Daoy (cell line): Measurements from ENCODE around the gene SGPP2. TPM values are rescaled to one million over a fixed set of nuclear protein-coding genes. Genes with fewer than 3 reads are reported as not detected.

Experiments
- DNase-seq: peaks from one replicate; pipeline ENCODE4 v3.0.0-alpha.2; 2015; ENCODE audit warnings: low read depth
- total RNA-seq: library from RNA; depleted of rRNA; stranded (reverse); fragments of >200 nt; shearing (Covaris generic); gene quantifications from 2 replicates; pipeline ENCODE4 v1.2.3, GENCODE V29; 2014

Gene SGPP2
- total RNA-seq, 1 experiment from 2014 or later = 0.74 TPM

GRCh38 chr2:222470802-222471468 is 46.6 kb downstream of the SGPP2 start:
- DNase-seq = no peak

GRCh38 chr2:222477962-222478608 is 53.7 kb downstream of the SGPP2 start:
- no peak for DNase-seq

GRCh38 chr2:222479859-222480258 is 55.5 kb downstream of the SGPP2 start:
- peak; percentile 7 for DNase-seq

- no peak for DNase-seq
These were observed 56.2 kb downstream of the SGPP2 start for GRCh38 chr2:222480497-222480896.

DNA sequence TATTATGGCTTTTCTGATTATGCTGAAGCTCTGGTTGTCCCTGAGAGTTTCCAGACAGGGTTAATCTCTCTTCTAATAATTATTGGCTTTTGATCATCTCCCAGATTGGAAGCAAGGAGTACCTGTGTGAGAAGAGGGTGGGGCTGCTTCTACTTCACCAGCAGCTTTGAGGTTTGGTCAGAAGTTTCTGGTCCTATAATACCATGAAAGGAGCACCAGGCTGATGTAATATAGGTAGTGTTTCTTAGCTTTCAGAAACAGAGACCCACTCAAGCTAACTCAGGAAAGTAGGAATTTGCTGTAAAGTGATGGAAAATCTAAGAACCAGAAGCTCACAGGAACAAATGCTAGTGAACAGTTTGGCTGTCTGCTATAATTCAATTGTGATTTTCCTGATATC is 57.6 kb downstream of the SGPP2 start:
- DNase-seq = no peak

GRCh38 chr2:222483513-222484039 is 59.2 kb downstream of the SGPP2 start:
- DNase-seq = no peak

DNA sequence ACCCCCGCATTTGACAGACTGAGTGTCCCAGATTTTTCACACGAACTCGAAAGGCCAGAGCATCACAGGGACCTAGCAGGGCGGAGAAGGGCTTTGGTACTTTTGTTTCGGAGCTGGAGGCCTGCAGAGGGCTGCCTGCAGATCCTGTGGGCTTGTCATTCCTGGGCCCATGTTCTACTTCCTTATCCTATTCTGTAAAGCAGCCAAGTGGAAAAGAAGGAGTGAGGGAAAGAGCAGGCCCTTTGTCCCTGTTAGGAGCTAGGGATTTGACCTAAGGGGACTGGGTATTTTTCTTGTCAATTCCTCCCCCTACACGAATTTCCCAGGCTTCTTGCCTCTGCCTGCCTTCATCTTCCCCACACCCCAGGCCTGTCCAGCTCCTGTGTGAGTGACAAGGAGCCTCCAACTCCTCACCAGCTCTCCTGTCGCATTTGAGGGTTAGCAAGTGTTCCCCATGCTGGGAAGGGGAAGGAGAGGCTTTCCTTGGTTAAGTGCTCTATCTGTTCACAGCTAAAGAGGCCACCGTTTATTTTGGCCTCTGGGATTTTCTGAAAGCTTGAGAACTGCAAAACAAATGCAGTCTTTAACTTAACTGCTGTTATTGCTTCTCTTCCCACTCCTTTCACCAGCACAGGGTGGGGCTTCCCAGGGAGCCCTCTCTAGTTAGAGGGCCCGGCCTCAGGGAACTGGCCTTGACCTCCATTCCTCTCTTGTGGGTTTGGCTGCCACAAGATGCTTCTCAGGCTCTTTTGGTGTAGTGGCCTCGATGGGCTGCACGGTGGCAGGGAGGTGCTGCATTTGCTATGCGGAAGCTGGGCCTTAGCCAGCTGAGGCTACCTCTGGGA is 61.2 kb downstream of the SGPP2 start:
- no peak for DNase-seq

DNA sequence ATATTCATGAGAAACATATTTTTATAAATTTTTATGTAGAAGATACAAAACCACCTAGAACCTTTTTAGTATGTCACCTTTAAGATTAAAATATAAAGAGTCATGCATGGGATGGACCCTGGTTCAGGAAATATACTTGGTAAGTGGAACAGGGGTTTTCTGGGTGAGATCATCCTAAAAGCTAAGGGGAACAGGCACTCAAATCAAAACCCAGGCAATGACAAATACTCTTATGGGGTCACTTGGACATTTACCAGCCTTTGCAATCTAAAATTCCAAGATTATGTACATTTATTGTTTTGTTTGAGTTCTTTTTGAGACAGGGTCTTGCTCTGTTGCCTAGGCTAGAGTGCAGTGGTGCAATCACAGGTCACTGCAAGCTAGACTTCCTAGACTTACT is 65.8 kb downstream of the SGPP2 start:
- DNase-seq = no peak

DNA sequence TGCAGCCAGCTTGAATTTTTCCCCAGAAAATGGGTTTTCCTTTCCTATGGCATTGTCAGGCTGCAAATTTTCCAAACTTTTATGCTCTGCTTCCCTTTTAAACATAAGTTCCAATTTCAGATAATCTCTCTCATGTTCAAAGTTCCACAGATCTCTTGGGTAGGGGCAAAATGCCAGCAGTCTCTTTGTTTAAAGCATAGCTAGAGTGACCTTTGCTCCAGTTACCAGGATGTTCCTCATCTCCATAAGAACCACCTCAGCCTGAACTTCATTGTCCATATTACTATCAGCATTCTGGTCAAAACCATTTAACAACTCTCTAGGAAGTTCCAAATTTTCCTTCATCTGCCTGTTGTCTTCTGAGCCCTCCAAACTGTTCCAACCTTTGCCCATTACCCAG is 68.3 kb downstream of the SGPP2 start:
- DNase-seq = no peak

DNA sequence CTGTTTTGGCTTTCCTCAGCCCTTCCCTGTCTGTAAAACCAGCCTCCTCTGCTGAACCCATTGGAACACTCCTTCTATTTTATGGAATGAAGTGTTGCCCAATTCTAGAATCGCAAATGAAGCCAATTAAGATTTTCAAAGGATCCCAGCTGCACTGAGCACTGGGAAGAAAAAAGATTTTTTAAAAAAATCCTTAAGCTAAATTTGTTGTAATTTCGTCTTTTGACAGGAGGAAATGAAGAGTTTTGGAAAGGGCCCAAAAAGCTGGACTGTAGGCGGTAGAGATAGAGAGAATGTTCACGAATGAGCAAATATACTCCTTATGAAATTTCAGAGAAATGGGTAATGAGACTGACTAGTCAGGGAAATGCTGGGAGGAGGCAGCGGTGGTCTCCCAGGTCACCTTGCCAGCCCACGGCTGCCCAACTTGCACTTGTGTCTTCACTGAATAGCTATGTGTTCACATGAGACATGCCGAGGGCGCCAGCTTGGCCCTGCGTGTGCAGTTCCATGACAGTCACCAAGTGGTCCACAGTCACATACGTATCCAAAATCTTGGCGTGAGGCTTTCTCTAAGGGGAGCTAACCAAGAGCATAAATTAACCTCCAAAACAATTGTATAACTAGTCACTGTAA is 69.9 kb downstream of the SGPP2 start:
- DNase-seq = no peak

DNA sequence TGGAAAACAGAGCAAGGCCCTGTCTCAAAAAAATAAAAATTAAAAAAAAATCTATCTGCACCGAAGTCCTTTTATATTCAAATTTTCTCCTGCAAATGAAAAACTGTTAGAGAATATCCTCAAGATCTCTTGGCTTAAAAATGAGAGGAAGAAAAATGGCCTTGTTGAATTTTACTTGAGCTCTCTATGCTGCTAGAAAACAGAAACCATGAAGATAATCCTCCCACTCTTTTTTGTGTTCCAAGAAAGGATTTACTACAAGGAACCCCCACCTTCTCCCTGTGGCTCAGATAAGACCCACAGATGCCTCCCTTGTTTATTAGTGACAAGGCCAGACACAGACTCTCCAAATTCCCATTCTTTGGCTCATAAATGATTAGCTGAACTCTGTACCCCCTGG is 71.0 kb downstream of the SGPP2 start:
- no peak for DNase-seq

DNA sequence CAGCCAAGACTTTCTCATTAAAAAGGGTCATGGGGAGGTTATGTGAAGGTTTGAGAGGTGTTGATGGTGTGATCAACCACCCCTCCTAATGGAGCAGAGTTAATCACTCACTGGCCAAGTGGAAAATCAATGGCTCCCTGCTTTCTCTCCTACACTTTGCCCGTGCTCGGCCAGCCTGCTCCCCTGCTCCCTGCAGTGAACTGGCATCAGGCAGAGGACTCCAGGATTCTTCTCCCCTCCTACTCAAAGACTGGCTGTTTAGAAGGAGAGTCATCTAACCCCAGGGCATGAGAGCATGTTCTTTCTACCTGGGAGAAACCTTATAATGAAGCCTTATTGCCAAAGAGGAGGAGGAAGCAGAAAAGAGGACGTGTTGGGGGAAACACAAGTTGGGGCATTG is 74.9 kb downstream of the SGPP2 start:
- no peak for DNase-seq

- DNase-seq = no peak
These were observed 79.8 kb downstream of the SGPP2 start for GRCh38 chr2:222504191-222504590.

DNA sequence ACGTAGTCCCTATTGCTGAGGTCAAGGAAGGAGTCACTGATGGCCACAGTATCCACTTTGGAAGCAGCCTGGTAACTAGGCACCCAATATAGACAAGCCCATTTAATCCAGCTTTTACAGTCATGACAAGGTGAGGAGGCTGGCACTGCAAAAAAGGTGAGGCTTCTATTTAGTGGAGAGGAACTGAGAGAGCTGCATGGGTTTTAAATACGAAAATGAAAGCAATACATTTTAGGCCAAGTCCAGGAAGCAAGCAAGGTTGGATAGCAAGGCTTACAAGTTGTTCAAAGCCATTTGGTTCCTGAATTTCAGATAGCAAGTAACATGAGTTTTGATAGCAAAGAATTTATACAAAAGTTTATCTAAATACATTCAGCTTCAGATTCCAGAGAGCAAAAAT is 80.4 kb downstream of the SGPP2 start:
- DNase-seq = no peak

GRCh38 chr2:222506230-222506935 is 82.0 kb downstream of the SGPP2 start:
- no peak for DNase-seq

DNA sequence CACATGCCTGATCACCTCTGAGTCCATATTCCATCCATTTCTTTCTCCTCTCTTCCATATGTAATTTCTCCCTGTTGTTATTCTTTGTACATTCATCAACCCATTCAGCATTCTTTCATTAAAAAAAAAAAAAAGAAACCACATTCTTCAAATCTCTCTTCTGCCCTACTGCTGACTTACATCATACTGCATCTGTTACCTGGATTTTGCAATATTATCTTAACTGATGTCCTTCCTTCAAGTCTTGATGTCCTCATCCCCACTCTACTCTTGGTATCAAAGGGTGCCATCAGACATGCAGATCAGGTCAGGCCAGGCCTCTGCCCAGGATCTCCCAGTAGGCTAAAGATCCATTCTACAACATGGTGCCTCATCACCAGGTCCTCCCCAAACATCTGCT is 90.6 kb downstream of the SGPP2 start:
- DNase-seq = no peak

DNA sequence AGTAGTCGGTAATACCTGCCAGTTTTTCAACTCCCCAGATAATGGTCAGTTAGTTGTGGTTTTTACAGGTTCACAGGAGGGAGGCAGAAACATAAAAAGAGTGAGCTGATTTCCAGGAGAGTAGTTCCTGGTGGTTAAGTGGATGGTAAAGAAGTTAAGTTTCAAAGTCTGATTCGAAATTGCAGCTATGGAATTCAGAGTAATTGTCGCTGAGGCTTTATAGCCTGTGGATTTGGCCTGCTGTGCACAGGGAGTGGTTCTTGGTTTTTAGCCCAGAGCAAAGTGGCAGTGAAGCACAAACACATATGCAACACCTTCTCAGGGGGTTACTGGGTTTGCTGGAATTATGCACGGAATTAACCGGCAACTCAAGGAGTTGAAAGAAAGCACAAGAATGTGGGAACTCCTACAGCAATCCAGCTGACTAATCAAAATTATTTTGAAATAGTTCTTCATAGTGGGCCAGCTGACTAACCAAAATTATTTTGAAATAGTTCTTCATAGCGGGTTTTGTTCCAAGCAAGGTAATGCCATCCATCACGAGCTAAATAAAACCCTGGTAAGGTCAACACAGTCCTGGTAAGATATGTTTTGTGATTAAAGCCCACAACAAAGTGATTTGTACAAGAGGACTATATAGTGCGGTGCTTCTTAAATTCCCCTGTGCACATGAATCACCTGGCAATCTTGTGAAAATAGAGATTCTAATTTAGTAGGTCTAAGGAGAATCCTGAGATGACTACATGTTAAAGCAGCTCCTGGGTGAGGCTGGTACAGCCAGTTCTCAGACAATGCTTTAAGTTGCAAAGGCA is 94.4 kb downstream of the SGPP2 start:
- peak; percentile 32 for DNase-seq

GRCh38 chr2:222521099-222521498 is 96.8 kb downstream of the SGPP2 start:
- no peak for DNase-seq

- DNase-seq = no peak
These were observed 97.7 kb downstream of the SGPP2 start for GRCh38 chr2:222522082-222522481.

- no peak for DNase-seq
These were observed 99.6 kb downstream of the SGPP2 start for GRCh38 chr2:222523783-222524544.
